HG03378 (cell line): Measurements from ENCODE around the gene ACP2.

Experiments
- ATAC-seq: cut with Tn5 transposase; IDR thresholded peaks from one replicate; pipeline ENCODE4 v1.9.1; 2021; ENCODE audit warnings: mild to moderate bottlenecking, moderate library complexity; ENCODE audit not compliant: unreplicated experiment

The ACP2 gene

DNA sequence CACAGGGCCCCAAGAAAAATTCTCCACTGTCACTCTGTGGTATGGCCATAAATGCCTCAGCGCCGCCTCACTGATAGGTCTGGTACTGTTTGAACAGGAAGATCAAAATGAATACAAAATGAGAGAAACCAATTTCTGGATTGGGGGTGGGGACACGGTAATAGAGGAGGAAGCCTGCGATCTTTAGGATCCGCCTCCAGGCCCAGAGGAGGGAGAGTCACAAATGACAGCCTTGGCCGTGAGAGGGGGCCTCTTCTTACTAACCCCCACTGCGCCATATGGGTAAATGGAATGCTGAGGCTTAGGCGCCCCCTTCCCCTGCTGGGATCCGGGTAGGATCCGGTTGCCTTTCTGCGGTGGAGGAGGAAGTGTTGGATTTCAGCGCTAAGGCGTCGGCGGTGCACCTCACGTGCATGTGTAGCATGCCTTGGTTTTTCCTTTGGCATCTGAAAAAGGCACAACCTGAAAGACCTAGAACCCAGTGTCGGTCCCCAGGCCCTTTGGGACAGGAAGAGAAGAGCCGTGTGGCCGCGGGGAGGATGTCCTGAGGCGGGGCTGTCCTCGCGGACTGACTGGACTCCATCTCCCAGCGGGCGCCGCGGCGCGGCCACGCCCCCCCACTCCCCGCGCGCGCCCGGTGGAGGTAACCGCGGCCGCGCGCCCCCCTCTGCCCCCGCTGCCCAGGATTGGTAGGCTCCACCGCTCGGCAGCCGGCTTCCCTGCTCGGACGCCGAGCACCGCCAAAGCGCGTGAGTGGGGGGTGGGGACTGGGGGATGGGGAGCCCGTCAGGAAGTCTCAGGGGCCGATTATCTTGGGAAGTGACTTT is 20.6 kb upstream of the ACP2 start:
- peak; percentile 45 for ATAC-seq

- ATAC-seq, result no peak
These were observed 19.9 kb upstream of the ACP2 start for GRCh38 chr11:47268448-47269001.

- ATAC-seq, result no peak
These were observed 19.3 kb upstream of the ACP2 start for GRCh38 chr11:47267876-47268275.

DNA sequence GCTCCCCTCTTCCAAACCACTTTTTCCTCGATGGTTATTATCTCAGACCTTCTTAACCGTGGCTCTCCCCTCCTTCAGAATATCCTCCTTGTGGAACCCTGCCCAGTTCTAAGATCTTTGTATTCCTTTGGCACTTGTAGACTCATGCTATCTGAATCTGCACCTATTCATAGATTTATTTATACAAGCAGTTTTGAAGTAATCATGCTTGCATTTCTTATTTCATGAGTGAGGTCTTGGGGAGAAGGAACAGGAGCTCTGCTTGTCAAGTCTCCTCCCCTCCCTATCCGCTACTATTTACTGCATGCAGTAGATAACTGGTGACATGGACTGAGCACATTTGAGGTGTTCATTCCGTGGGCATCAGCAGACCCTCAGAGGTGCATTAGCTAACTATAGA is 15.9 kb upstream of the ACP2 start:
- ATAC-seq, result no peak

- ATAC-seq, result no peak
These were observed 15.5 kb upstream of the ACP2 start for GRCh38 chr11:47264119-47264518.

DNA sequence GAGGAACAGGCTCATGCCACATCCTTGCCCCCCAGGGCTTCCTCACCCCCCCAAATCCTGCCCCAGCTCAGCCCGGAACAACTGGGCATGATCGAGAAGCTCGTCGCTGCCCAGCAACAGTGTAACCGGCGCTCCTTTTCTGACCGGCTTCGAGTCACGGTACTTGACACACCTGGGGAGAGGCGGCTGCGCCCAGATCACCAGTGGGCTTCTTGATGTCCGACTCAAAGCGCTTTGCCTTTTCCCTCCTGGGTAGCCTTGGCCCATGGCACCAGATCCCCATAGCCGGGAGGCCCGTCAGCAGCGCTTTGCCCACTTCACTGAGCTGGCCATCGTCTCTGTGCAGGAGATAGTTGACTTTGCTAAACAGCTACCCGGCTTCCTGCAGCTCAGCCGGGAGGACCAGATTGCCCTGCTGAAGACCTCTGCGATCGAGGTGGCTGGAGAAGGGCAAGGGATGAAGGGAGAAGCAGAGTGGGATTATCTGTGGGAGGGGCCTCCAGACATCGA is 12.7 kb upstream of the ACP2 start:
- no peak for ATAC-seq

GRCh38 chr11:47260366-47260765 is 11.8 kb upstream of the ACP2 start:
- no peak for ATAC-seq

DNA sequence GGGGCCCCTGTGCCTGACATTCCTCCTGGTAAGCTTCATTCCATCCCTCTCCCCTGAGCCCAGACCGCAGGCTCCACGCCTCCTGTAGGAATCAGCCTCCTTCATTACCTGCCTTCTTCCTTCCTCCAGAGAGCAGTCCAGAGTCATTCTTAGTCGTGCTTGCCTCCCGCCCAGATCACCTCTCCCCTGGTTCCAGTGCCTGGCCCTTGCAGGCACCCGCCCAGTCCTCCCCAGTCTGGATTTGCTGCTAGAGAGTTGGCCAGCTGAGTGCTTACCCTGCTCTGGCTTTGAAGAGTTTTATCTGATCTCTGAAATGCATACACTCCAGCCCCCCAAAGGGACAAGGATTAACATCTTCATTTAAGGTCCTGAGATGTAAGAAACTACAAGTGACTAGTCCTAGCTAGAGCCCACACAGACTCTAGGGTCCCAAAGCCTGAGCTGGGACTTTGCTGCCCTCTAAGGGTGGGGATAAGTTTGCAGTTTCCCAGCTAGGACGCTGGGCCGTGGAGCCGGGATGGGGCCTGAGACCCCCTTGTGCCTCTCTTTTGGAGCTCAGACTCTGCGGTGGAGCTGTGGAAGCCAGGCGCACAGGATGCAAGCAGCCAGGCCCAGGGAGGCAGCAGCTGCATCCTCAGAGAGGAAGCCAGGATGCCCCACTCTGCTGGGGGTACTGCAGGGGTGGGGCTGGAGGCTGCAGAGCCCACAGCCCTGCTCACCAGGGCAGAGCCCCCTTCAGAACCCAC is 10.8 kb upstream of the ACP2 start:
- ATAC-seq, result no peak

DNA sequence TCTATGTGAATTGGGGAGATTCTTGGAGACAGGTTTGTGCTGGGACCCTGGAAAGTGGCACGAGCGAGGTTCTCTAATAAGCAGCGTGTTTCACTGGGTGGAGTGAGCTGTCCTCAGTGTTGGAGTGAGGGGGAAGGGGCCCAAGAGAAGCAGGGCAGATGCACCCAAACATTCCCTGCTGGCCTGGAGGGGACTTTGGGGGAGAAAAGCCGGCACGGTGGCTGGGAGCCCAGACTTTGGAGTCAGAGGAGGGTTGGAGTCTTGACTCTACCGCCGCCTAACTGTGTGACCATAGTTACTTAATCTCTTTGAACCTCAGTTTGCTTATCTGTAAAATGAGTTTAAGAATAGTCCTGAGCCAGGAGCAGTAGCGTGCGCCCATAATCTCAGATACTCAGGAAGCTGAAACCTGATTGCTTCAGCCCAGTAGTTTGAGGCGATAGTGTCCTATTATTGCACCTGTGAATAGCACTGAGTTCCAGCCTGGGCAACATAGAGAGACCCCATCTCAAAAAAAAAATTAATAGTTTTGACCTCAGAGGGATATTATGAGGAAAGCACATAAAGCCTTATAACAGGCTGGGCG is 9.8 kb upstream of the ACP2 start:
- no peak for ATAC-seq

DNA sequence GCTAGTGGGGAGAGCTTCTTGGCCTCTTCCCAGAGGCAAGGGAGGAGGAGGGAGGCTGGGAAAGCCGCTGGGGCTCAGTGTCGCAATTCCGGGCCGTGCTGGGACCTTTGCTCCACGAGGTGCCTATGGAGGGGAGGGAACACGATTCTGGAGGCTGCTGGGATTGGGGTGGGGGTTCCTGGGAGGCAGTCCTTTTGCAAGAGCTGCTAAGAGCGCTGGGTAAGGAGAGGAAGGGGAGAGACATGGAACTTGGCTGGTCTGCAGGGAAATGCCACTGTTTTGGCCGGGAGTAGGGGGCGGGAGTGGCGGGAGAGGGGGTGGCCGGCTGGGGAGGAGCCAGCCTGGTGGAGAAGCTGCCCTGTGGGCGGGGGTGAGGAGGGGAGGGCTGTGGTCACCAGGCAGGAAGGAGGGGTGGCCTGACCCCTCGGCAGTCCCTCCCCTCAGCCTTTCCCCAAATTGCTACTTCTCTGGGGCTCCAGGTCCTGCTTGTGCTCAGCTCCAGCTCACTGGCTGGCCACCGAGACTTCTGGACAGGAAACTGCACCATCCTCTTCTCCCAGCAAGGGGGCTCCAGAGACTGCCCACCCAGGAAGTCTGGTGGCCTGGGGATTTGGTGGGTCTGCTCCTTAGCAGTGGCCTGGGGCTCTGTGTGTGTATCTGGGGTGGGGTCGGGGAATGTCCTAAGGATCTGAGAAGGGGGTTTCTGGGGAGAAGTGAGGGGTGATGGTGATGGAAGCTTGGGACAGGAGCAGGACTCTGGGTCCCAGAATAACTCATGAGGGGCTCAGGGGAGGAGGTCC is 9.1 kb upstream of the ACP2 start, which contains the start of gene NR1H3:
NR1H3 (plus strand) TSS at position 480 of the 800 bp plus-strand sequence. CDS start 1,221 bp downstream, outside the sequence.
- no peak for ATAC-seq

DNA sequence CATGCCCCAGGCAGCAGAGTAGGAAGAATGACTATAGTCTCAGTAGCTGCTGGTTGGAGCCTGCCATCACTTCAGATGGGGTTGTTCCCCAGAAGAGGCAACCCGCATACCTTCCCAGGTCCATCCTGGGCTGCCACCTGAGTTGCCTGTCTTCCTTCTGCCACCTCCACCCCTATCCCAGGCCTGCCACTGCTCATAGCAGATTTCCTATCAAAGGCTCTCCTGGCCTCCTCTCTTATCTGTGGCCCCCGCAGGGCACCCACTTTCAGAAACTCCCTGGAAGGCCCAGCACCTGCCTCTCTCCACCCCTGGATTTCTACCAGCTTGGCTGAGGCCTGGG is 8.5 kb upstream of the ACP2 start:
- ATAC-seq, result no peak

DNA sequence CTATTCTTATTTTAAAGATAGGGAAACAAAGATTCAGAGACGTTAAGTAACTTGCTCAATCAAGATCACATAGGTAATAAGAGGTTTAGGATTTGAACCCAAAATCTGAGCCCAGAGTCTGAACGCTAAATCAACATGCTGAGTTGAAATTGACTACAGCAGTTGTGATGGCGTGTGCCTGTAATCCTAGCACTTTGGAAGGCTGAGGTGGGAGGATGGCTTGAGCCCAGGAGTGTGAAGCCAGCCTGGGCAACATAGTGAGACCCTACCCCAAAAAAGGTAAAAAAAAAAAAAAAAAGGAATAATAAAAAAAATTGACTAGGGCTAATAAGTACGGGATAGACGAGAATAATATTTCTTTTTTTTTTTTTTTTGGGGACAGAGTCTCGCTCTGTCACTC is 7.8 kb upstream of the ACP2 start:
- ATAC-seq, result no peak

GRCh38 chr11:47254386-47254785 is 5.8 kb upstream of the ACP2 start:
- no peak for ATAC-seq

DNA sequence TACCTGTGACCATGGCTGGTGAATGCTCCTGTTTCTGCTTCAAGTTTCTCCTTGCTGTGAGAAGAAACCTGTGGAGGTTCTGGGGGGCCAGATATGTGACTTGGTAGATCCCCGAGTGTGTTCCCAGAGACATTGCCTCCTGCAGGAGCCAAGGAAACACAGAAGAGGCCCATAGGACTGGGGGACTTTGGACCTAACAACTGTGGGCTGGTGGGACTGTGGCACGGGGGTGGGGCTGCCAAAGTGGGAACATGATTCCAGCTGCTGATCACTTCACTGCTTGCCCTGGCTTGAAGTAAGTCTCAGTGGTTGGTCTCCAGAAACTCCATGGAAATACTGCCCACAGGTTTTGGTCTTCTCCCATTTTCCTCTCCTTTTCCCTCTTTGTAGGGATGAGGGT is 5.0 kb upstream of the ACP2 start:
- ATAC-seq, result no peak

DNA sequence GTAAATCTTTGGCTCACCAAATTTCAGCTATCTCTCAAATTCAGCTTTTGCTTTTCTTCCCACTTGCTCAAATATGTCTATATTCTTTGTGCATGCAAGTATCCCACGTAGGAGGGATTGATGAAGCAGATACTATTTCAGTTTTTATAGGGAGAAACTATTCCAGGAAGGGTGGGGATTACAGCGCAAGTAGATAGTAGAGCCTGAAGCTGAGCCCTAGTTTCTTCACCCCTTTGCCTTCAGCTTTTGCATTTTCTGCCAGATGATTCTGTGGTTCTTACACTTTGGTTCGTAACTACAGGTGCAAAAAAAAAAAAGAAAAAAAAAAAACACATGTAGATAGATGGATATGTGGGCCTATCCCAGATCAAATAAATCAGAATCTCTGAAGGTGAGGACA is 3.1 kb upstream of the ACP2 start:
- no peak for ATAC-seq

- ATAC-seq, result no peak
These were observed 733 bp upstream of the ACP2 start for GRCh38 chr11:47249378-47249715.

- peak; percentile 25 for ATAC-seq
These were observed 330 bp downstream of the ACP2 start for GRCh38 chr11:47248304-47248663.

DNA sequence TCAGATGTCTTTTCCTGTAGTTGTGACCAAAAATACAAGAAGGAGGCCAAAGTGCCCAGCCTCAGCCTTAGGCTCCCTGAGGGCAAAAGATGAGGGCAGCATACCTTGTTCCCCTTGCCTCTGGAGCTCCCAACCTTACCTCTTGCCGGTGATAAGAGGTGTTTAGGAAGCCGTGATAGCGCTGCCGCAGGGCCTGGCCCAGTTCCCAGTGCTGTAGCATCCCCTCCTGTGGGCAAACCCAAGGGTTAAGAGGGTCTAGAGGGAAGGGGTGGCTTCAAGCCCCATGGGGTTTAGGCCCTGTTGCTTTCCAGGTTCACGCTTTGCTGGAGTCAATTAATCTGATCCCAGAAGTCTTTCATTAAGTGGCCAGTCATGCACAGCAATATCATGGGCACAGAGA is 1.1 kb downstream of the ACP2 start:
- ATAC-seq, result no peak

DNA sequence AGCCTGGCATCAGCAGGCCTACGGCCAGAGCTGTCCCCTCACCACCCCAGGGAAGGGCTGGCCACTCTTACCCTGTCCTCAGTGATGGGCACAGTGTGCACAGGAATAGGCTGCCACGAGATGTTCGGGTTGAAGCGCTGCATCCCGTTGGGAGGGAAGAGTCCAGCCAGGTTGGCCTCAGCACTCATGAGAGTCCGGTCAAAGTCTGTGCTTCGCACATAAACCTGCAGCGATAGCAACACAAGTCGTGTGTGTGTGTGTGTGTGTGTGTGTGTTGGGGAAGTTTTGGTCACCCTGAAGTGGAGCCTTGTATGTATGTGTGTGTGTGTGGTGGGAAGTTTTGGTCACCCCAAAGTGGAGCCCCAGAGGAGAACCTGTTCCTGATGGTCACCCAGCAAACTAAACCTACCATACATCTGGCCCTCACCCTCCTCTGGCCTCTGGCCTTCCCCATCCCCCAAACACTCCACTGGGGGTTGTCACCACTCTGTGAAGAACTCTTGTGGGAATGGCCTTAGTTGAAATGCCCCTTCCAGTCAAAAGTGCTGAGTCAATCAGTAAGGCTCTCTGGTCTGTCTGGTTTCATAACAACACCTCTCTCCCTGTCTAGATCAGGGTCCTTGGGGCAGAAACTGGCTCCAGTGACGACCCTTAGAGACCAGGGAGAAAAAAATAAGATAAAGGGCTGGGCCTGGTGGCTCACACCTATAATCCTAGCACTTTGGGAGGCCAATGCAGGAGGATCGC is 2.8 kb downstream of the ACP2 start:
- no peak for ATAC-seq
